Liver (tissue), 9 donors: ENCODE measurements around the gene ARAP3. TPM values are rescaled to one million over a fixed set of nuclear protein-coding genes. Genes with fewer than 3 reads are reported as not detected.

Experiments
- DNase-seq: peaks from one replicate; pipeline ENCODE4 v3.0.0-alpha.2; 2017; ENCODE audit warnings: low spot score
- H3K27ac ChIP-seq, 2 donors: one replicate each; pipeline ENCODE4 v1.7.0; 2013; ENCODE audit warnings: inconsistent platforms in 2 of 2, low read length in 2 of 2, control low read depth in 1 of 2, low read depth in 1 of 2, mild to moderate bottlenecking in 1 of 2
- H3K27me3 ChIP-seq, 4 donors: one replicate each; pipeline versions ENCODE4 v1.6.1 to v1.7.0; 2013; ENCODE audit warnings: low read length in 3 of 4, inconsistent platforms in 1 of 4, mild to moderate bottlenecking in 1 of 4, moderate library complexity in 1 of 4; ENCODE audit not compliant: control insufficient read depth in 4 of 4, insufficient read depth in 4 of 4
- H3K36me3 ChIP-seq, 4 donors: one replicate each; pipeline versions ENCODE4 v1.6.1 to v1.7.0; 2013; ENCODE audit warnings: low read length in 3 of 4, mild to moderate bottlenecking in 3 of 4, low read depth in 1 of 4, moderate library complexity in 1 of 4; ENCODE audit not compliant: control insufficient read depth in 4 of 4, insufficient read depth in 3 of 4
- H3K4me1 ChIP-seq, 4 donors: one replicate each; pipeline versions ENCODE4 v1.6.1 to v1.7.0; 2013; ENCODE audit warnings: low read length in 3 of 4, mild to moderate bottlenecking in 3 of 4, moderate library complexity in 1 of 4; ENCODE audit not compliant: control insufficient read depth in 4 of 4, insufficient read depth in 4 of 4
- H3K4me3 ChIP-seq, 3 donors: one replicate each; pipeline versions ENCODE4 v1.6.1 to v1.7.0; 2013; ENCODE audit warnings: low read length in 3 of 3, control low read depth in 1 of 3, low read depth in 1 of 3, mild to moderate bottlenecking in 1 of 3
- H3K9ac ChIP-seq, 2 donors: one replicate each; pipeline ENCODE4 v1.7.0; 2013; ENCODE audit warnings: low read length in 2 of 2, mild to moderate bottlenecking in 2 of 2, moderate library complexity in 2 of 2, control low read depth in 1 of 2, low read depth in 1 of 2
- H3K9me3 ChIP-seq, 4 donors: one replicate each; pipeline versions ENCODE4 v1.6.1 to v1.7.0; 2013; ENCODE audit warnings: low read length in 3 of 4; ENCODE audit not compliant: control insufficient read depth in 4 of 4
- CTCF ChIP-seq: fragments of 150-350 bp; IDR thresholded peaks from 2 replicates; pipeline ENCODE4 v1.5.1; 2017; ENCODE audit warnings: improper control_type of control experiment, low read depth, low read length; ENCODE audit not compliant: missing input control
- FOXA1 ChIP-seq: IDR thresholded peaks from 2 replicates; pipeline ENCODE4 v1.6.1; 2016; ENCODE audit warnings: antibody characterized with exemption
- FOXA2 ChIP-seq: IDR thresholded peaks from 2 replicates; pipeline ENCODE4 v1.6.1; 2016; ENCODE audit warnings: antibody characterized with exemption
- GABPA ChIP-seq, 2 donors: IDR thresholded peaks in 1 of 2; conservative IDR thresholded peaks in 1 of 2; 2 replicates each; pipeline ENCODE4 v1.6.1; 2016; ENCODE audit warnings: antibody characterized with exemption in 2 of 2, mild to moderate bottlenecking in 1 of 2, moderate library complexity in 1 of 2
- HNF4A ChIP-seq, 2 donors: conservative IDR thresholded peaks; 2 replicates each; pipeline ENCODE4 v1.6.1; 2016; ENCODE audit warnings: antibody characterized with exemption in 2 of 2, mild to moderate bottlenecking in 2 of 2
- REST ChIP-seq: IDR thresholded peaks from 2 replicates; pipeline ENCODE4 v1.6.1; 2016; ENCODE audit warnings: antibody characterized with exemption, mild to moderate bottlenecking
- YY1 ChIP-seq: IDR thresholded peaks from 2 replicates; pipeline ENCODE4 v1.6.1; 2016; ENCODE audit warnings: antibody characterized with exemption, mild to moderate bottlenecking
- WGBS: extraction: QIAGEN DNeasy Blood & Tissue Kit; methylation state at CpG from one replicate; pipeline ENCODE4 v1.1.7; 2013; 5-methylcytosine and 5-hydroxymethylcytosine counted together
- polyA plus RNA-seq, 2 donors: library from polyadenylated mRNA; stranded (reverse) in 1 of 2; unstranded in 1 of 2; fragments of 200-250 nt in 1 of 2; fragments of >200 nt in 1 of 2; fragmentation: Nextera tagmentation in 1 of 2; extraction: Ambion mirVana in 1 of 2; gene quantifications; one replicate each; pipeline versions ENCODE4 v1.2.1 to v1.2.3, GENCODE V29; 2013 to 2015
- total RNA-seq, 2 donors: library from RNA; depleted of rRNA; stranded (reverse); fragments of >200 nt; gene quantifications; one replicate each; pipeline ENCODE4 v1.2.3, GENCODE V29; 2014
- donor health status: healthy.
- donor health status: healthy.
- donor health status: healthy.
- donor health status: healthy.
- donor health status: healthy.

ARAP3 gene
- total and polyA plus RNA-seq, 4 donors, result 1.6 to 4.7 (median 2.1) TPM

DNA sequence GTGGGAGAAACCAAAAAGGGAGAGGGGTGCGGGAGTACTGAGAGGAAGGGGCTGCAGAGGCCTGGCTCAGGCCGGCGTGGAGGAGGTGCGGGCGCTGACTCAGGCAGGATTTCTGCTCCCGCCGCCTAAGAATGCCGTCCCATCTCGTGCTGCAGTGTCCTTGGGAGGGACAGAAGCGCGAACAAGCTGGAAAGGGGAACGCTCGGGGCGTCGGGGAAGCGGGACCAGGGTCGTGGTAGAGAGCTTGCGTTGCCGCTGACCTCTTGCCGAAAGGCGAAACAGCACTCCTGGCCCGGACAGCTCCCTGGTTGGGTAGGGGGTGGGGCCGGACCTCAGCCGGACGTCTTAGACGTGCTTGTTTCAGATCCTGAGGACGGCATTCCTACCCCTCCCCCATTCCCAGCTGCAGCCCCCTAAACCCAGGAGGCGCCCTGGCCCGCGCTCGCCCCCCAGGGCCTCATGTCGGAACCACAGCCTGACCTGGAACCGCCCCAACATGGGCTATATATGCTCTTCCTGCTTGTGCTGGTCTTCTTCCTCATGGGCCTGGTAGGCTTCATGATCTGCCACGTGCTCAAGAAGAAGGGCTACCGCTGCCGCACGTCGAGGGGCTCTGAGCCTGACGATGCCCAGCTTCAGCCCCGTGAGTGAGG, 44.1 kb downstream of the ARAP3 start:
- H3K4me1 ChIP-seq, result peaks cover 9 to 24% (median 20%) of the 10 kb centered on the region in 4 donors
- TF ChIP-seq REST (peak; percentile 98), FOXA1 (no peak)
- 17% methylated on average over 40 of the region's 40 CpGs for WGBS
- H3K9ac ChIP-seq, result no peak overlapping the region
- no peaks in the 10 kb centered on the region for H3K27me3 ChIP-seq
- DNase-seq, result peak; percentile 66
- no peaks in the 10 kb centered on the region for H3K36me3 ChIP-seq
- H3K27ac ChIP-seq, result no peak overlapping the region
- H3K9me3 ChIP-seq, result no peaks in the 10 kb centered on the region
- peak overlapping the region; percentile 75 to 94 (median 89) for H3K4me3 ChIP-seq

GRCh38 chr5:141637123-141637766, 44.8 kb downstream of the ARAP3 start:
- Histone ChIP-seq H3K4me1 (peaks cover 9 to 28% (median 20%) of the 10 kb centered on the region in 4 donors), H3K36me3 (no peaks in the 10 kb centered on the region), H3K27ac (peak overlapping the region in 1 of 2 donors; percentile 86), H3K9ac (peak overlapping the region in 1 of 2 donors; percentile 42), H3K9me3 (no peaks in the 10 kb centered on the region), H3K27me3 (no peaks in the 10 kb centered on the region), H3K4me3 (peak overlapping the region; percentile 75 to 94 (median 89))
- under 1% methylated on average over 63 of the region's 63 CpGs for WGBS
- peak; percentile 26 for TF ChIP-seq REST
- no peak for TF ChIP-seq GABPA (IDR thresholded peaks at IDR 0.05 in 1 of 2, conservative IDR thresholded peaks at IDR 0.05 in 1 of 2)
- DNase-seq, result no peak

DNA sequence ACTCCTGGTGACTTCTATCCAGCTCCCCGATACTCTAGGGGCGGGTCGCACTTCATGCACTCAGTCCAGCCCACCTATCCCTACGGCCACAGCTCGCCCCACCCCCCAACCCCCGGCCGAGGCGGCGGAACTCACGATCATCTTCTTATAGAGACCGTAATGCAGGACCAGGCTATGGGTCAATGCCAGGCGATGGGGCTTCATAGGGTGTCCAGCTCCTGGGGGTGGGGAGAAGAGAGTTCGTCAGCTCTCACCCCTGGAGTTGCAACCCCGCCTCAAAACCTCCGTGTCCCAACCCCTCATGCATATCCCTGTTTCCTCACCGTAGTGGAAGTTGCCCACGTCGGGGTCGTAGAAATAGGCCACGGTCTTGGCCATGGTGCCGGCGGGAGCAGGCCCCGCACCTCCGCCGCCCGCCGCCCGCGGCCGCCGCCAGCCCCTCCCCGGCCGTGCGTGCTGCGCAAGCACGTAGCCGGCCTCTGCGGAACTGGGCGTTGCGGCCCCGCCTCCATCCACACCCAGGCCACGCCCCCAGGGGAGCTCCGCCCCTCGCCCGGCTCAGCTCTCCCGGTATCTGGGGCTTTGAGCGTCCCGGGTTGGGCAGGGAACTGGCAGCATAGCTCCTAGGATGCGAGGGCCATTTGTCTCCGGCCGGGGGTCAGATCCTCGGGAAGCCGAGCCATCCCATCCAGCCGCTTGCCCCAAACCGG, 45.5 kb downstream of the ARAP3 start, which contains the start of the genes HDAC3 and RELL2:
Gene HDAC3, minus strand, starts transcription at position 437 of the 710 bp plus-strand sequence. Its CDS starts 59 bp downstream, at position 378.
Gene RELL2, plus strand, starts transcription at position 585 of the 710 bp plus-strand sequence. CDS start 1,229 bp downstream, outside the sequence.
- Histone ChIP-seq H3K36me3 (no peaks in the 10 kb centered on the region), H3K27ac (peak within 1 kb of the TSS; percentile 85 to 86), H3K9me3 (no peaks in the 10 kb centered on the region), H3K4me3 (peak within 1 kb of the TSS; percentile 75 to 94 (median 89)), H3K27me3 (no peaks in the 10 kb centered on the region), H3K4me1 (peaks cover 9 to 29% (median 21%) of the 10 kb centered on the region in 4 donors), H3K9ac (peak within 1 kb of the TSS; percentile 75 to 87)
- WGBS, result under 1% methylated on average over 55 of the region's 55 CpGs
- peak; percentile 99 for DNase-seq
- TF ChIP-seq REST (peak; percentile 83), FOXA2 (no peak), YY1 (no peak), CTCF (no peak), HNF4A (conservative IDR thresholded peaks at IDR 0.05) (no peak)
